GM12878 (cell line): ENCODE data around the gene TMEM175. TPM values are rescaled to one million over a fixed set of nuclear protein-coding genes. Genes with fewer than 3 reads are reported as not detected.

Source experiments
- ATF7 ChIP-seq: fragments of 450-650 bp; IDR thresholded peaks from 2 replicates; pipeline ENCODE4 v1.6.1; 2016; ENCODE audit warnings: low read depth, mild to moderate bottlenecking
- CHD2 ChIP-seq: IDR thresholded peaks from 2 replicates; pipeline ENCODE4 v1.6.1; 2011; ENCODE audit warnings: low read depth, low read length, improper control_type of control experiment, borderline replicate concordance
- DPF2 ChIP-seq: fragments of 450-650 bp; IDR thresholded peaks from 2 replicates; pipeline ENCODE4 v1.6.1; 2017; ENCODE audit warnings: mild to moderate bottlenecking
- HDGF ChIP-seq: fragments of 450-650 bp; IDR thresholded peaks from 2 replicates; pipeline ENCODE4 v1.6.1; 2016; ENCODE audit warnings: antibody characterized with exemption
- MTA3 ChIP-seq: IDR thresholded peaks from 2 replicates; pipeline ENCODE4 v1.6.1; 2012; ENCODE audit warnings: low read length, inconsistent platforms, borderline replicate concordance
- MYB ChIP-seq: fragments of 150-350 bp; IDR thresholded peaks from 2 replicates; pipeline ENCODE4 v1.6.1; 2014; ENCODE audit warnings: mild to moderate bottlenecking, low read depth, low read length, borderline replicate concordance
- NFIC ChIP-seq: IDR thresholded peaks from 2 replicates; pipeline ENCODE4 v1.6.1; 2012; ENCODE audit warnings: low read depth, mild to moderate bottlenecking, inconsistent platforms, low read length, moderate library complexity
- NFYA ChIP-seq: IDR thresholded peaks from 2 replicates; pipeline ENCODE4 v1.6.1; 2011; ENCODE audit warnings: low read depth, mild to moderate bottlenecking, low read length, improper control_type of control experiment, borderline replicate concordance
- NR2C2 ChIP-seq: IDR thresholded peaks from 2 replicates; pipeline ENCODE4 v1.6.1; 2011; ENCODE audit warnings: borderline replicate concordance, low read depth; ENCODE audit not compliant: control insufficient read depth, insufficient read length
- NRF1 ChIP-seq: conservative IDR thresholded peaks from 2 replicates; pipeline ENCODE4 v1.6.1; 2011; ENCODE audit warnings: mild to moderate bottlenecking, low read depth, low read length, improper control_type of control experiment
- POU2F2 ChIP-seq: IDR thresholded peaks from 3 replicates; pipeline ENCODE4 v1.6.1; 2011; ENCODE audit warnings: low read depth, mild to moderate bottlenecking, low read length, borderline replicate concordance
- SMC3 ChIP-seq: IDR thresholded peaks from 2 replicates; pipeline ENCODE4 v1.6.1; 2011; ENCODE audit warnings: low read length, improper control_type of control experiment, borderline replicate concordance
- TARDBP ChIP-seq: IDR thresholded peaks from 2 replicates; pipeline ENCODE4 v1.6.1; 2016; ENCODE audit warnings: borderline replicate concordance
- YY1 ChIP-seq: IDR thresholded peaks from 2 replicates; pipeline ENCODE4 v1.6.1; 2011; ENCODE audit warnings: low read depth, mild to moderate bottlenecking, low read length
- ZNF207 ChIP-seq: fragments of 450-650 bp; IDR thresholded peaks from 2 replicates; pipeline ENCODE4 v1.6.1; 2014; ENCODE audit warnings: antibody characterized with exemption, mild to moderate bottlenecking, borderline replicate concordance
- ZNF622 ChIP-seq: fragments of 450-650 bp; IDR thresholded peaks from 2 replicates; pipeline ENCODE4 v1.6.1; 2017; ENCODE audit warnings: mild to moderate bottlenecking, inconsistent platforms
- polyA plus RNA-seq, 11 experiments: library from polyadenylated mRNA; depleted of rRNA in 4 of 11; unstranded in 6 of 11; stranded (reverse) in 5 of 11; fragments of >200 nt; fragmentation: Nextera tagmentation in 4 of 11; fragmentation: Illumina TruSeq in 1 of 11; extraction: Ambion mirVana in 4 of 11; extraction: Trizol in 1 of 11; gene quantifications; 1 replicate in 1 of 11; 2 replicates in 10 of 11; pipeline versions ENCODE4 v1.2.1 to v1.2.3, GENCODE V29; 2011 to 2016; ENCODE audit warnings: inconsistent platforms in 2 of 11, missing spikeins in 2 of 11, low read depth in 1 of 11
- total RNA-seq, 4 experiments: library from RNA; depleted of rRNA in 3 of 4; stranded (reverse); fragments of >200 nt in 3 of 4; fragmentation: Illumina TruSeq in 1 of 4; extraction: Trizol in 1 of 4; gene quantifications; 2 replicates each; pipeline versions ENCODE4 v1.2.1 to v1.2.3, GENCODE V29; 2013 to 2021
- TF ChIP-seq, protein P1 (sequence below): fragments of 450-650 bp; IDR thresholded peaks from 2 replicates; pipeline ENCODE4 v1.6.1; 2018; ENCODE audit warnings: mild to moderate bottlenecking, low read depth, moderate library complexity; ENCODE audit not compliant: partially characterized antibody
- TF ChIP-seq, protein P2 (sequence below): fragments of 450-650 bp; IDR thresholded peaks from 2 replicates; pipeline ENCODE4 v1.6.1; 2016; ENCODE audit warnings: mild to moderate bottlenecking, moderate library complexity, borderline replicate concordance

TMEM175 gene
- total and polyA plus RNA-seq, 10 of the 15 experiments (the other 5 are each of a cell fraction or from before 2014, with no cell fraction given): 0.11 to 39.5 (median 22.3) TPM

DNA sequence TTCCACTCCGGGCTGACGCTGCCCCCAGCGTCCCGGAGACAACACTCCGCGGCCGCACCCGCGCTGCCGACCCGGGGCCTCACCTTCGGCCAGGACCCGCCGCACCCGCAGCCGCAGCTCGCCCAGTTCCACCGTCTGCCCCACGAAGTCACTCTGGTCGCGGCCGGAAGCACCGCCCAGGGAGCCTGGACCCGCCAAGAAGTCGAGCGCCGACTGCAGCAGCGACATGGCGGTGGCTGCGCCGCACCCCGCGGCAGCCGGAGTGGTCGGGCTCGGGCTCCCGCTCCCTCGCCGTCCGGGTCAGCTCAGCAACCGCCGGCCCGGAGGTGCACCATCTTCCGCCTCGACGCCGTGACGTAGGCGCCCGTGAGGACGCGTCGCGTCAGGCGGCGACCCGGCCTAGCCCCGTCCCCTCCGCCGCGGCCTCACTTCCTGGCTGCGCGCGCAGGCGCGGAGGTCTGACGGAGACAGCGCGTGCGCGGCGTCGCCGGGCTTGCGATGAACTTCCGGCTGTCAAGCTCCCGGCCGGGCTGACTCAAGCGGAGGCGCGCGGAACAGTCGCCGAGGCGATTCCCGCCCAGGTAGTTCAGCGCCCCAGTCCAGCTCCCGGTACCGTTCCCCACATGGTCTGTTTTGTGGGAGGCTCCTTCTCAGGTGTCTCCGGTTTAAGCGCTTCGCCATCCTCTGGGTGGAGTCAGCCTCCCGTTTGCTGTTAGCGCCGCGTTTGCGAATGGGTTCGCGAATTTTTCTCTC lies at the start of gene TMEM175, which contains the start of gene GAK (continued):
- TF ChIP-seq, protein P1, sequence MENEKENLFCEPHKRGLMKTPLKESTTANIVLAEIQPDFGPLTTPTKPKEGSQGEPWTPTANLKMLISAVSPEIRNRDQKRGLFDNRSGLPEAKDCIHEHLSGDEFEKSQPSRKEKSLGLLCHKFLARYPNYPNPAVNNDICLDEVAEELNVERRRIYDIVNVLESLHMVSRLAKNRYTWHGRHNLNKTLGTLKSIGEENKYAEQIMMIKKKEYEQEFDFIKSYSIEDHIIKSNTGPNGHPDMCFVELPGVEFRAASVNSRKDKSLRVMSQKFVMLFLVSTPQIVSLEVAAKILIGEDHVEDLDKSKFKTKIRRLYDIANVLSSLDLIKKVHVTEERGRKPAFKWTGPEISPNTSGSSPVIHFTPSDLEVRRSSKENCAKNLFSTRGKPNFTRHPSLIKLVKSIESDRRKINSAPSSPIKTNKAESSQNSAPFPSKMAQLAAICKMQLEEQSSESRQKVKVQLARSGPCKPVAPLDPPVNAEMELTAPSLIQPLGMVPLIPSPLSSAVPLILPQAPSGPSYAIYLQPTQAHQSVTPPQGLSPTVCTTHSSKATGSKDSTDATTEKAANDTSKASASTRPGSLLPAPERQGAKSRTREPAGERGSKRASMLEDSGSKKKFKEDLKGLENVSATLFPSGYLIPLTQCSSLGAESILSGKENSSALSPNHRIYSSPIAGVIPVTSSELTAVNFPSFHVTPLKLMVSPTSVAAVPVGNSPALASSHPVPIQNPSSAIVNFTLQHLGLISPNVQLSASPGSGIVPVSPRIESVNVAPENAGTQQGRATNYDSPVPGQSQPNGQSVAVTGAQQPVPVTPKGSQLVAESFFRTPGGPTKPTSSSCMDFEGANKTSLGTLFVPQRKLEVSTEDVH: no peak
- TF ChIP-seq DPF2: peak; percentile 71
- no peak for TF ChIP-seq NFIC
- TF ChIP-seq NFYA: no peak
- TF ChIP-seq, protein P2, sequence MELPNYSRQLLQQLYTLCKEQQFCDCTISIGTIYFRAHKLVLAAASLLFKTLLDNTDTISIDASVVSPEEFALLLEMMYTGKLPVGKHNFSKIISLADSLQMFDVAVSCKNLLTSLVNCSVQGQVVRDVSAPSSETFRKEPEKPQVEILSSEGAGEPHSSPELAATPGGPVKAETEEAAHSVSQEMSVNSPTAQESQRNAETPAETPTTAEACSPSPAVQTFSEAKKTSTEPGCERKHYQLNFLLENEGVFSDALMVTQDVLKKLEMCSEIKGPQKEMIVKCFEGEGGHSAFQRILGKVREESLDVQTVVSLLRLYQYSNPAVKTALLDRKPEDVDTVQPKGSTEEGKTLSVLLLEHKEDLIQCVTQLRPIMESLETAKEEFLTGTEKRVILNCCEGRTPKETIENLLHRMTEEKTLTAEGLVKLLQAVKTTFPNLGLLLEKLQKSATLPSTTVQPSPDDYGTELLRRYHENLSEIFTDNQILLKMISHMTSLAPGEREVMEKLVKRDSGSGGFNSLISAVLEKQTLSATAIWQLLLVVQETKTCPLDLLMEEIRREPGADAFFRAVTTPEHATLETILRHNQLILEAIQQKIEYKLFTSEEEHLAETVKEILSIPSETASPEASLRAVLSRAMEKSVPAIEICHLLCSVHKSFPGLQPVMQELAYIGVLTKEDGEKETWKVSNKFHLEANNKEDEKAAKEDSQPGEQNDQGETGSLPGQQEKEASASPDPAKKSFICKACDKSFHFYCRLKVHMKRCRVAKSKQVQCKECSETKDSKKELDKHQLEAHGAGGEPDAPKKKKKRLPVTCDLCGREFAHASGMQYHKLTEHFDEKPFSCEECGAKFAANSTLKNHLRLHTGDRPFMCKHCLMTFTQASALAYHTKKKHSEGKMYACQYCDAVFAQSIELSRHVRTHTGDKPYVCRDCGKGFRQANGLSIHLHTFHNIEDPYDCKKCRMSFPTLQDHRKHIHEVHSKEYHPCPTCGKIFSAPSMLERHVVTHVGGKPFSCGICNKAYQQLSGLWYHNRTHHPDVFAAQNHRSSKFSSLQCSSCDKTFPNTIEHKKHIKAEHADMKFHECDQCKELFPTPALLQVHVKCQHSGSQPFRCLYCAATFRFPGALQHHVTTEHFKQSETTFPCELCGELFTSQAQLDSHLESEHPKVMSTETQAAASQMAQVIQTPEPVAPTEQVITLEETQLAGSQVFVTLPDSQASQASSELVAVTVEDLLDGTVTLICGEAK: peak; percentile 71; the same call in 1 of the 2 replicates
- TF ChIP-seq ZNF207: peak; percentile 95
- peak; percentile 80; the same call in 1 of the 2 replicates for TF ChIP-seq YY1
- TF ChIP-seq ZNF622: no peak
- TF ChIP-seq CHD2: no peak
- peak; percentile 94 for TF ChIP-seq NRF1
- peak; percentile 24; the same call in 1 of the 3 replicates for TF ChIP-seq POU2F2
- no peak for TF ChIP-seq MYB
- TF ChIP-seq MTA3: no peak
- no peak for TF ChIP-seq NR2C2
- TF ChIP-seq SMC3: no peak; the same call in 1 of the 2 replicates
- TF ChIP-seq HDGF: no peak
- no peak for TF ChIP-seq TARDBP
- no peak for TF ChIP-seq ATF7
